ENCODE data around the gene DYRK4.

DNA sequence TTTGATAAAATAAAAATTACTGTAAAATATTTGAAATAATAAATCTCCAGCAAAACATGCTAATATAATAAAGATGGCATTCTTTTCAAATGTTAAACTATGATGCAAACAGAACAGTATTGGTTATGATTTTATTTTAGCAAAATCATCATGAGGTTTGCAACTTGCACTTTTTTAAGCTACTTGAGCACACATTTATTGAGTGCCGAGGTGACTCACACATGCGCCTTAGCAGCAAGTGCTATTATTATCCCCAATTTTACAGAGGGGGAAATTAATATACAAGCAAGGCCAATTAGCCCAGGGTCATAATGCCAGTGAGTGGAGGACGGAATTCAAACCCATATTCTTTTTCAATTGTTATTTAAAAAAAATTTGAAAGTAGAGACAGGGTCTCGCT, 7.3 kb downstream of the DYRK4 start:
- TF ChIP-seq HIVEP1 (CRISPR knock-in tag; IDR thresholded peaks at IDR 0.05) (no peak), SMARCC2 (IDR thresholded peaks at IDR 0.05) (no peak), ADNP (CRISPR knock-in tag; IDR thresholded peaks at IDR 0.05) (no peak), MYC (CRISPR knock-in tag; IDR thresholded peaks at IDR 0.05; ENCODE audit: borderline replicate concordance) (no peak), REST (IDR thresholded peaks at IDR 0.05; ENCODE audit: borderline replicate concordance in 1 of 2, low read depth in 1 of 2, low read length in 2 of 2) (no peak), SAP130 (CRISPR knock-in tag; IDR thresholded peaks at IDR 0.05; ENCODE audit: low read depth) (no peak), KLF16 (CRISPR knock-in tag; IDR thresholded peaks at IDR 0.05) (no peak), CHD2 (IDR thresholded peaks at IDR 0.05; ENCODE audit: low read depth, low read length) (no peak), TCF7L2 (IDR thresholded peaks at IDR 0.05; ENCODE audit: low read depth, low read length) (no peak), SMAD1 (CRISPR knock-in tag; IDR thresholded peaks at IDR 0.05; ENCODE audit: borderline replicate concordance, low read depth) (no peak), ZNF143 (CRISPR knock-in tag; IDR thresholded peaks at IDR 0.05) (no peak)
- TF ChIP-seq, protein P1, sequence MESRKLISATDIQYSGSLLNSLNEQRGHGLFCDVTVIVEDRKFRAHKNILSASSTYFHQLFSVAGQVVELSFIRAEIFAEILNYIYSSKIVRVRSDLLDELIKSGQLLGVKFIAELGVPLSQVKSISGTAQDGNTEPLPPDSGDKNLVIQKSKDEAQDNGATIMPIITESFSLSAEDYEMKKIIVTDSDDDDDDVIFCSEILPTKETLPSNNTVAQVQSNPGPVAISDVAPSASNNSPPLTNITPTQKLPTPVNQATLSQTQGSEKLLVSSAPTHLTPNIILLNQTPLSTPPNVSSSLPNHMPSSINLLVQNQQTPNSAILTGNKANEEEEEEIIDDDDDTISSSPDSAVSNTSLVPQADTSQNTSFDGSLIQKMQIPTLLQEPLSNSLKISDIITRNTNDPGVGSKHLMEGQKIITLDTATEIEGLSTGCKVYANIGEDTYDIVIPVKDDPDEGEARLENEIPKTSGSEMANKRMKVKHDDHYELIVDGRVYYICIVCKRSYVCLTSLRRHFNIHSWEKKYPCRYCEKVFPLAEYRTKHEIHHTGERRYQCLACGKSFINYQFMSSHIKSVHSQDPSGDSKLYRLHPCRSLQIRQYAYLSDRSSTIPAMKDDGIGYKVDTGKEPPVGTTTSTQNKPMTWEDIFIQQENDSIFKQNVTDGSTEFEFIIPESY (CRISPR knock-in tag; IDR thresholded peaks at IDR 0.05) = no peak
- TF ChIP-seq, protein P2, sequence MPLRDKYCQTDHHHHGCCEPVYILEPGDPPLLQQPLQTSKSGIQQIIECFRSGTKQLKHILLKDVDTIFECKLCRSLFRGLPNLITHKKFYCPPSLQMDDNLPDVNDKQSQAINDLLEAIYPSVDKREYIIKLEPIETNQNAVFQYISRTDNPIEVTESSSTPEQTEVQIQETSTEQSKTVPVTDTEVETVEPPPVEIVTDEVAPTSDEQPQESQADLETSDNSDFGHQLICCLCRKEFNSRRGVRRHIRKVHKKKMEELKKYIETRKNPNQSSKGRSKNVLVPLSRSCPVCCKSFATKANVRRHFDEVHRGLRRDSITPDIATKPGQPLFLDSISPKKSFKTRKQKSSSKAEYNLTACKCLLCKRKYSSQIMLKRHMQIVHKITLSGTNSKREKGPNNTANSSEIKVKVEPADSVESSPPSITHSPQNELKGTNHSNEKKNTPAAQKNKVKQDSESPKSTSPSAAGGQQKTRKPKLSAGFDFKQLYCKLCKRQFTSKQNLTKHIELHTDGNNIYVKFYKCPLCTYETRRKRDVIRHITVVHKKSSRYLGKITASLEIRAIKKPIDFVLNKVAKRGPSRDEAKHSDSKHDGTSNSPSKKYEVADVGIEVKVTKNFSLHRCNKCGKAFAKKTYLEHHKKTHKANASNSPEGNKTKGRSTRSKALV (CRISPR knock-in tag; IDR thresholded peaks at IDR 0.05) = no peak
